Stimulated activated memory B cell treated with anti-CD40 and anti-IgM and Interleukin-4, amounts not matched to agents 10 μg/mL and 1 μg/mL and 100 μg/mL, for 72 hours (primary cell): Measurements from ENCODE around the gene PDZRN3.
"Not testable (repeated sequence)": the region's sequence is repeated elsewhere in the genome, so short reads cannot be mapped to it uniquely, and the experiment has no call there.

Source experiments
- ATAC-seq: fragments of 150-1000 bp; cut with Tn5 transposase; 2 replicates; pipeline ENCODE4 v1.10.0; 2021
- H3K27ac Mint-ChIP-seq: one replicate; pipeline ENCODE4 v1.8.0; 2022; ENCODE audit warnings: mild to moderate bottlenecking, mixed read lengths
- H3K27me3 Mint-ChIP-seq: one replicate; pipeline ENCODE4 v1.8.0; 2022; ENCODE audit warnings: mixed read lengths
- H3K36me3 Mint-ChIP-seq: one replicate; pipeline ENCODE4 v1.8.0; 2022; ENCODE audit warnings: mixed read lengths
- H3K4me1 Mint-ChIP-seq: one replicate; pipeline ENCODE4 v1.8.0; 2022; ENCODE audit warnings: mixed read lengths
- H3K4me3 Mint-ChIP-seq: one replicate; pipeline ENCODE4 v1.8.0; 2022; ENCODE audit warnings: mild to moderate bottlenecking, moderate library complexity, mixed read lengths
- H3K9me3 Mint-ChIP-seq: one replicate; pipeline ENCODE4 v1.8.0; 2022; ENCODE audit warnings: mixed read lengths

The PDZRN3 gene

GRCh38 chr3:73584873-73585272 lies 39.9 kb downstream of the PDZRN3 start:
- no peak for ATAC-seq
- Mint-ChIP-seq H3K27ac (no peak overlapping the region), H3K4me1 (no peaks in the 10 kb centered on the region), H3K36me3 (no peaks in the 10 kb centered on the region), H3K9me3 (peaks cover 2% of the 10 kb centered on the region), H3K27me3 (peaks cover 8% of the 10 kb centered on the region), H3K4me3 (no peak overlapping the region)

- no peak for ATAC-seq
- Mint-ChIP-seq H3K36me3 (no peaks in the 10 kb centered on the region), H3K4me3 (no peak overlapping the region), H3K9me3 (peaks cover 2% of the 10 kb centered on the region), H3K27ac (no peak overlapping the region), H3K27me3 (peaks cover 8% of the 10 kb centered on the region), H3K4me1 (no peaks in the 10 kb centered on the region)
Measured at GRCh38 chr3:73582535-73582934, 42.2 kb downstream of the PDZRN3 start.

GRCh38 chr3:73581134-73581846 lies 43.5 kb downstream of the PDZRN3 start:
- no peaks in the 10 kb centered on the region for H3K36me3 Mint-ChIP-seq
- H3K4me3 Mint-ChIP-seq: no peak overlapping the region
- no peaks in the 10 kb centered on the region for H3K4me1 Mint-ChIP-seq
- ATAC-seq: no peak
- H3K27ac Mint-ChIP-seq: no peak overlapping the region
- peaks cover 8% of the 10 kb centered on the region for H3K27me3 Mint-ChIP-seq
- H3K9me3 Mint-ChIP-seq: peaks cover 2% of the 10 kb centered on the region

- Mint-ChIP-seq H3K4me3 (no peak overlapping the region), H3K4me1 (no peaks in the 10 kb centered on the region), H3K27me3 (peaks cover 8% of the 10 kb centered on the region), H3K27ac (no peak overlapping the region), H3K36me3 (no peaks in the 10 kb centered on the region), H3K9me3 (peaks cover 2% of the 10 kb centered on the region)
- ATAC-seq: no peak
Measured at GRCh38 chr3:73580343-73580742, 44.4 kb downstream of the PDZRN3 start.

GRCh38 chr3:73577704-73578103 lies 47.0 kb downstream of the PDZRN3 start:
- Mint-ChIP-seq H3K36me3 (no peaks in the 10 kb centered on the region), H3K9me3 (peaks cover 2% of the 10 kb centered on the region), H3K27me3 (peaks cover 8% of the 10 kb centered on the region), H3K27ac (no peak overlapping the region), H3K4me3 (no peak overlapping the region), H3K4me1 (no peaks in the 10 kb centered on the region)
- ATAC-seq: peak; percentile 7

GRCh38 chr3:73576999-73577461 lies 47.7 kb downstream of the PDZRN3 start:
- Mint-ChIP-seq H3K4me1 (no peaks in the 10 kb centered on the region), H3K9me3 (peaks cover 2% of the 10 kb centered on the region), H3K27ac (no peak overlapping the region), H3K4me3 (no peak overlapping the region), H3K27me3 (peaks cover 8% of the 10 kb centered on the region), H3K36me3 (no peaks in the 10 kb centered on the region)
- no peak for ATAC-seq

- no peak overlapping the region for H3K27ac Mint-ChIP-seq
Measured at GRCh38 chr3:73575953-73576352, 48.8 kb downstream of the PDZRN3 start.

GRCh38 chr3:73575519-73575918 lies 49.2 kb downstream of the PDZRN3 start:
- H3K4me1 Mint-ChIP-seq: no peaks in the 10 kb centered on the region
- no peak overlapping the region for H3K4me3 Mint-ChIP-seq
- peaks cover 10% of the 10 kb centered on the region for H3K27me3 Mint-ChIP-seq
- no peak for ATAC-seq
- no peaks in the 10 kb centered on the region for H3K36me3 Mint-ChIP-seq
- no peak overlapping the region for H3K27ac Mint-ChIP-seq
- H3K9me3 Mint-ChIP-seq: peaks cover 2% of the 10 kb centered on the region

More at GRCh38 chr3:73575953-73576352, 48.8 kb downstream of the PDZRN3 start:
- Mint-ChIP-seq H3K9me3 (peaks cover 2% of the 10 kb centered on the region), H3K4me3 (no peak overlapping the region), H3K4me1 (no peaks in the 10 kb centered on the region), H3K27me3 (peaks cover 10% of the 10 kb centered on the region), H3K36me3 (no peaks in the 10 kb centered on the region)
- no peak for ATAC-seq

- Mint-ChIP-seq H3K27ac (no peak overlapping the region), H3K9me3 (peaks cover 2% of the 10 kb centered on the region), H3K4me1 (no peaks in the 10 kb centered on the region), H3K4me3 (no peak overlapping the region), H3K27me3 (peaks cover 19% of the 10 kb centered on the region), H3K36me3 (no peaks in the 10 kb centered on the region)
- ATAC-seq: no peak
Measured at GRCh38 chr3:73573204-73573603, 51.5 kb downstream of the PDZRN3 start.

- Mint-ChIP-seq H3K27ac (no peak overlapping the region), H3K4me1 (no peaks in the 10 kb centered on the region), H3K36me3 (no peaks in the 10 kb centered on the region), H3K4me3 (no peak overlapping the region), H3K9me3 (no peaks in the 10 kb centered on the region), H3K27me3 (peaks cover 19% of the 10 kb centered on the region)
- ATAC-seq: no peak
Measured at GRCh38 chr3:73572368-73572767, 52.4 kb downstream of the PDZRN3 start.

GRCh38 chr3:73571238-73571794 lies 53.4 kb downstream of the PDZRN3 start:
- peaks cover 19% of the 10 kb centered on the region for H3K27me3 Mint-ChIP-seq
- no peak overlapping the region for H3K27ac Mint-ChIP-seq
- H3K9me3 Mint-ChIP-seq: no peaks in the 10 kb centered on the region
- no peaks in the 10 kb centered on the region for H3K4me1 Mint-ChIP-seq
- no peak overlapping the region for H3K4me3 Mint-ChIP-seq
- H3K36me3 Mint-ChIP-seq: no peaks in the 10 kb centered on the region
- ATAC-seq: no peak

- no peaks in the 10 kb centered on the region for H3K36me3 Mint-ChIP-seq
- H3K4me3 Mint-ChIP-seq: no peak overlapping the region
- no peak overlapping the region for H3K27ac Mint-ChIP-seq
- H3K27me3 Mint-ChIP-seq: peaks cover 19% of the 10 kb centered on the region
- no peaks in the 10 kb centered on the region for H3K9me3 Mint-ChIP-seq
- ATAC-seq: peak; percentile 32
- H3K4me1 Mint-ChIP-seq: no peaks in the 10 kb centered on the region
Measured at GRCh38 chr3:73569246-73569760, 55.4 kb downstream of the PDZRN3 start.

GRCh38 chr3:73568371-73568862 lies 56.3 kb downstream of the PDZRN3 start:
- Mint-ChIP-seq H3K4me3 (no peak overlapping the region), H3K27me3 (peaks cover 19% of the 10 kb centered on the region), H3K4me1 (no peaks in the 10 kb centered on the region), H3K36me3 (no peaks in the 10 kb centered on the region), H3K9me3 (no peaks in the 10 kb centered on the region), H3K27ac (no peak overlapping the region)
- no peak for ATAC-seq

GRCh38 chr3:73565374-73565773 lies 59.4 kb downstream of the PDZRN3 start:
- H3K36me3 Mint-ChIP-seq, H3K27me3 Mint-ChIP-seq, H3K4me3 Mint-ChIP-seq, ATAC-seq, H3K27ac Mint-ChIP-seq, H3K4me1 Mint-ChIP-seq, H3K9me3 Mint-ChIP-seq: not testable (repeated sequence)

- Mint-ChIP-seq H3K36me3 (no peaks in the 10 kb centered on the region), H3K4me3 (no peak overlapping the region), H3K27me3 (no peaks in the 10 kb centered on the region), H3K4me1 (no peaks in the 10 kb centered on the region), H3K27ac (no peak overlapping the region), H3K9me3 (no peaks in the 10 kb centered on the region)
- no peak for ATAC-seq
Measured at GRCh38 chr3:73563896-73564582, 60.7 kb downstream of the PDZRN3 start.
